Measurements from ENCODE around the gene NEGR1. TPM values are rescaled to one million over a fixed set of nuclear protein-coding genes. Genes with fewer than 3 reads are reported as not detected.
A peak's percentile ranks its signal among the peaks of the same experiment; 100 is the strongest.

NEGR1 gene
- total RNA-seq, 1 experiment from 2014 or later, result 1.3 TPM

GRCh38 chr1:72119491-72119890 is 162.8 kb downstream of the NEGR1 start:
- no peak for DNase-seq (ENCODE audit: low read depth)

GRCh38 chr1:72117621-72118020 is 164.7 kb downstream of the NEGR1 start:
- DNase-seq (ENCODE audit: low read depth), result no peak

GRCh38 chr1:72115290-72115689 is 167.0 kb downstream of the NEGR1 start:
- no peak for DNase-seq (ENCODE audit: low read depth)

GRCh38 chr1:72111662-72112061 is 170.7 kb downstream of the NEGR1 start:
- DNase-seq (ENCODE audit: low read depth), result no peak

GRCh38 chr1:72109916-72110315 is 172.4 kb downstream of the NEGR1 start:
- no peak for DNase-seq (ENCODE audit: low read depth)

- no peak for DNase-seq (ENCODE audit: low read depth)
Measured at GRCh38 chr1:72105201-72105600, 177.1 kb downstream of the NEGR1 start.

GRCh38 chr1:72101840-72102632 is 180.3 kb downstream of the NEGR1 start:
- DNase-seq (ENCODE audit: low read depth), result no peak

- DNase-seq (ENCODE audit: low read depth), result no peak
Measured at GRCh38 chr1:72100771-72101170, 181.6 kb downstream of the NEGR1 start.

- DNase-seq (ENCODE audit: low read depth), result no peak
Measured at GRCh38 chr1:72097851-72098570, 184.3 kb downstream of the NEGR1 start.

GRCh38 chr1:72094209-72094608 is 188.1 kb downstream of the NEGR1 start:
- no peak for DNase-seq (ENCODE audit: low read depth)

GRCh38 chr1:72086394-72086793 is 195.9 kb downstream of the NEGR1 start:
- DNase-seq (ENCODE audit: low read depth), result no peak

GRCh38 chr1:72075425-72075824 is 206.9 kb downstream of the NEGR1 start:
- no peak for DNase-seq (ENCODE audit: low read depth)

- peak; percentile 3 for DNase-seq (ENCODE audit: low read depth)
Measured at GRCh38 chr1:72066431-72066830, 215.9 kb downstream of the NEGR1 start.

GRCh38 chr1:72064196-72065075 is 217.9 kb downstream of the NEGR1 start:
- no peak for DNase-seq (ENCODE audit: low read depth)

- DNase-seq (ENCODE audit: low read depth), result peak; percentile 14
Measured at GRCh38 chr1:72063364-72064044, 218.8 kb downstream of the NEGR1 start.

GRCh38 chr1:72062584-72062983 is 219.8 kb downstream of the NEGR1 start:
- no peak for DNase-seq (ENCODE audit: low read depth)

GRCh38 chr1:72060466-72061245 is 221.7 kb downstream of the NEGR1 start:
- no peak for DNase-seq (ENCODE audit: low read depth)

- DNase-seq (ENCODE audit: low read depth), result no peak
Measured at GRCh38 chr1:72056516-72056915, 225.8 kb downstream of the NEGR1 start.

GRCh38 chr1:72051538-72051937 is 230.8 kb downstream of the NEGR1 start:
- peak; percentile 17 for DNase-seq (ENCODE audit: low read depth)

GRCh38 chr1:72050551-72050950 is 231.8 kb downstream of the NEGR1 start:
- DNase-seq (ENCODE audit: low read depth), result no peak
